Testis (tissue), 3 donors: ENCODE data around the gene ADARB1. TPM values are rescaled to one million over a fixed set of nuclear protein-coding genes. Genes with fewer than 3 reads are reported as not detected.
"Not testable (repeated sequence)": the region's sequence is repeated elsewhere in the genome, so short reads cannot be mapped to it uniquely, and the experiment has no call there.

ENCODE experiments used
- DNase-seq: peaks from one replicate; pipeline ENCODE4 v3.0.0-alpha.2; 2019
- H3K27ac ChIP-seq, 2 donors: fragments of 200-600 bp; sonication (generic); one replicate each; pipeline ENCODE4 v1.5.1; 2019
- H3K27me3 ChIP-seq: fragments of 200-600 bp; sonication (generic); one replicate; pipeline ENCODE4 v1.5.1; 2019
- H3K36me3 ChIP-seq: fragments of 200-600 bp; sonication (generic); one replicate; pipeline ENCODE4 v1.5.1; 2017; ENCODE audit warnings: low read depth; ENCODE audit errors: missing control alignments
- H3K4me1 ChIP-seq: fragments of 200-600 bp; sonication (generic); one replicate; pipeline ENCODE4 v1.5.1; 2019
- H3K4me3 ChIP-seq, 2 donors: fragments of 200-600 bp; sonication (generic); one replicate each; pipeline ENCODE4 v1.5.1; 2017 to 2019
- H3K9me3 ChIP-seq: fragments of 200-600 bp; sonication (generic); one replicate; pipeline ENCODE4 v1.5.1; 2017
- POLR2A ChIP-seq: fragments of 450-650 bp; IDR thresholded peaks from one replicate; pipeline ENCODE4 v1.6.1; 2017; ENCODE audit warnings: antibody characterized with exemption, mild to moderate bottlenecking, moderate library complexity
- WGBS, 2 donors: methylation state at CpG; one replicate each; pipeline ENCODE4 v1.1.5; 2018; 5-methylcytosine and 5-hydroxymethylcytosine counted together
- intact Hi-C: fragments of 100-400 bp; cut with DNase I; formaldehyde crosslinking; loops from one replicate; pipeline ENCODE4 v1.15.1; 2023; ENCODE audit warnings: low total_unique reads
- polyA plus RNA-seq: library from polyadenylated mRNA; stranded (reverse); fragments of 350-450 nt; fragmentation: Illumina TruSeq; extraction: RNeasy Lipid Tissue Mini Kit (QIAGEN cat#74804); gene quantifications from one replicate; pipeline ENCODE4 v1.2.3, GENCODE V29; 2014; ENCODE audit warnings: low read depth, low replicate concordance; ENCODE audit not compliant: insufficient read depth
- total RNA-seq, 2 donors: library from RNA; depleted of rRNA; stranded (reverse); fragments of >200 nt; gene quantifications; one replicate each; pipeline ENCODE4 v1.2.3, GENCODE V29; 2016
- TF ChIP-seq, protein P1 (sequence below), 3 experiments: fragments of 450-650 bp in 2 of 3; fragments of 200-600 bp in 1 of 3; sonication (generic) in 1 of 3; IDR thresholded peaks; one replicate each; pipeline ENCODE4 v1.5.1; 2016 to 2019; ENCODE audit warnings: antibody characterized with exemption in 3 of 3, mild to moderate bottlenecking in 2 of 3, moderate library complexity in 1 of 3

Gene ADARB1
- total and polyA plus RNA-seq, 3 donors from 2014 or later, result 17.6 to 23.0 (median 17.6) TPM

DNA sequence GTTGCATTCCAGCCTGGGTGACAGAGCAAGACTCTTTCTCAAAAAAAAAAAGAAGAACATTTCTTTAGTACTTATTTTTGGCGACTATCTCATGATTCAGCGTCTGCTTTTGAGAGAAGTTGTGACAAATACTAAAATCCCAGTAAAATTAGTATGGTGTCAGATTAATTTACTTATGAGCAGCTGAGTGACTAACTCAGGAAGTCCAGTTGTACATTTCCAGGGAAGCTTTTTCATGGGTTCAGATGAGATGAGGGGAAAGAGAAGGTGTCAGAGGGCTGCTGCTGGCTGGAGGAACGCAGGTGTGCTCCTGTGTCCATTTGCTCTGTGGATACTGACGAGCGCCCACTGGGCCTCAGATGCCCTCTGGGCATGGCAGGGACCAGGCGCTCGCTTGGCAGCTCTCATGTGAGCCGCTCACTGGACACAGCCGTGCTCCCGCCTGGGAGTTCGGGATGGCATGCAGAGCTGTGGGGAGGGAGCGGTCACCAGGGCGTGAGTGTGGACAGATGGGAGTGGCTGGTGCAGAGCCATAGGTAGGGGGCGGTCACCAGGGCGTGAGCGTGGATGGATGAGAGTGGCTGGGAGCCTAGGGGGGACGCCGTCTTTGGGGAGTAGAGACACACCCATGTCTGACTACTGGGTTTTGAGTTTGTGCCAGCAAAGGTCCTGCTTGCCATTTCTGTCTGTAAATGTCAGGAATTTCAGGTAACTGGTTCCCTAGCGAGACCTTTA is 55.0 kb downstream of the ADARB1 start:
- H3K4me3 ChIP-seq, result no peak overlapping the region
- DNase-seq, result no peak
- peaks cover 15% of the 10 kb centered on the region for H3K4me1 ChIP-seq
- H3K9me3 ChIP-seq, result no peaks in the 10 kb centered on the region
- no peak for TF ChIP-seq POLR2A
- TF ChIP-seq, protein P1, sequence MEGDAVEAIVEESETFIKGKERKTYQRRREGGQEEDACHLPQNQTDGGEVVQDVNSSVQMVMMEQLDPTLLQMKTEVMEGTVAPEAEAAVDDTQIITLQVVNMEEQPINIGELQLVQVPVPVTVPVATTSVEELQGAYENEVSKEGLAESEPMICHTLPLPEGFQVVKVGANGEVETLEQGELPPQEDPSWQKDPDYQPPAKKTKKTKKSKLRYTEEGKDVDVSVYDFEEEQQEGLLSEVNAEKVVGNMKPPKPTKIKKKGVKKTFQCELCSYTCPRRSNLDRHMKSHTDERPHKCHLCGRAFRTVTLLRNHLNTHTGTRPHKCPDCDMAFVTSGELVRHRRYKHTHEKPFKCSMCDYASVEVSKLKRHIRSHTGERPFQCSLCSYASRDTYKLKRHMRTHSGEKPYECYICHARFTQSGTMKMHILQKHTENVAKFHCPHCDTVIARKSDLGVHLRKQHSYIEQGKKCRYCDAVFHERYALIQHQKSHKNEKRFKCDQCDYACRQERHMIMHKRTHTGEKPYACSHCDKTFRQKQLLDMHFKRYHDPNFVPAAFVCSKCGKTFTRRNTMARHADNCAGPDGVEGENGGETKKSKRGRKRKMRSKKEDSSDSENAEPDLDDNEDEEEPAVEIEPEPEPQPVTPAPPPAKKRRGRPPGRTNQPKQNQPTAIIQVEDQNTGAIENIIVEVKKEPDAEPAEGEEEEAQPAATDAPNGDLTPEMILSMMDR (IDR thresholded peaks at IDR 0.05), result no peak
- no peaks in the 10 kb centered on the region for H3K27me3 ChIP-seq
- peak overlapping the region in 1 of 2 donors; percentile 65 for H3K27ac ChIP-seq
- no peaks in the 10 kb centered on the region for H3K36me3 ChIP-seq
- 75 to 78% methylated on average over 19 of the region's 19 CpGs for WGBS, 2 donors
- intact Hi-C loops, result no loop called here

GRCh38 chr21:45130324-45130774 is 56.0 kb downstream of the ADARB1 start:
- Histone ChIP-seq H3K9me3 (no peaks in the 10 kb centered on the region), H3K4me3 (no peak overlapping the region), H3K27me3 (no peaks in the 10 kb centered on the region), H3K36me3 (no peaks in the 10 kb centered on the region), H3K27ac (peak overlapping the region; percentile 35 to 65), H3K4me1 (peaks cover 15% of the 10 kb centered on the region)
- no peak for TF ChIP-seq POLR2A
- TF ChIP-seq, protein P1 (IDR thresholded peaks at IDR 0.05), result no peak
- intact Hi-C loops, result no loop called here
- 32 to 34% methylated on average over 10 of the region's 10 CpGs for WGBS, 2 donors
- DNase-seq, result peak; percentile 65

DNA sequence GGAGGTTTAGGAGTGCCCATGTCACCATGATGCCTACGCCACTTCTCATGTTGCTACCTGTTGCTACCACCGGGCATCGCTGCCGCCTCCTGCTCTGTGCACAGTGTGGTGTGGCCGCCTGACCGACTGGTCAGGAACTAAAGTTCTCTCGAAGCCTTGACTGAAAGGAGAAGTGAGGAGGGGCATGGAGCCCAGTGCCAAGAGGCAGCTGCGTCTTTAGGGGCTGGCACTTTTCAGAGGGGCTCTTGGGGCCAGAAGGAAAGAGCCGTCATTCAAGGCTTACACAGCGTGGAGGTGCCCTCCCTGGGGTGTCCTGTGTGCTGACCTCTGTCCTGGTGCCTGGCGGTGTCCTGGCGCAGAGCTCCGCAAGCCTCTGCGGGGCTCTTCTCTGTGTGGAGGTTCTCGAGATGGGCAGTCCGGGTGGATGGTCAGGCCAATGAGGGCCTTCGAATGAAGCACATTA is 57.2 kb downstream of the ADARB1 start:
- peaks cover 11% of the 10 kb centered on the region for H3K4me1 ChIP-seq
- no peak overlapping the region for H3K4me3 ChIP-seq
- no peaks in the 10 kb centered on the region for H3K27me3 ChIP-seq
- intact Hi-C loops, result no loop called here
- H3K36me3 ChIP-seq, result no peaks in the 10 kb centered on the region
- no peaks in the 10 kb centered on the region for H3K9me3 ChIP-seq
- H3K27ac ChIP-seq, result peak overlapping the region in 1 of 2 donors; percentile 65
- no peak for DNase-seq
- TF ChIP-seq, protein P1 (IDR thresholded peaks at IDR 0.05), result no peak
- WGBS, 2 donors, result 93 to 98% methylated on average over 15 to 17 of the region's 17 CpGs

DNA sequence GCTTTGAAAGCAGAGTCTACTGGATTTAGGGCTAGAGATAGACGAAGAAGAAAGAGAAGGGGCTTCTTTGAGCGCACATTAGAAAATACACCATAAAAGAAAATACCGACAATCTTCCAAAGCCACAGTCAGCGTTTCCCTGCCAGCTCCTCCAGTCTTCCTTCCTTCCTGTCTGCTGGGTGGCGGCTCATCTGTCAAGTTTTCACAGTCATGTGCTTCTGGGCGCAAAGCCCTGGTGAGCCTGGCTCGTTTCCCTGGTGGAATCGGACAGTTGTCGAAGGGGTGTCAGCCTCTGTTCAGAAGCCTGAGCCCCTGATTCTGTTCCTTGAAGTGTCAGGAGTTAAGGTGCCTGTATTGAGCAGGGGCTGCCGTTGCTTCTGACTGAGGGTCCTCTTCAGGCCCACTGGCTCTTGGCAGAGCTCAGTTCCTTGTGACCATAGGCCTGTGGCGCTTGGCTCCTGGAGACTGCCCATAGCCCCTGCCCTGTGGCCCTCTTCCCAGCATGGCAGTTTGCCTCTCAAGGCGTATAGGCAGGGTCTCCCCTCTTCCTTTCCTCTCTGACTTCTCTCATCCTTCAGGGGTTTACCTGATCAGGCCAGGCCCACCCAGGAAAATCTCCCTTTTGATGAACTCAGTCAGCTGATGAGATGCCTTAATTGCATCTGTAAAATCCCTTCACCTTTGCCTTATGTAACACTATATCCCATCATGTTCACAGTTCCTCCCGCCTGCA is 58.6 kb downstream of the ADARB1 start:
- intact Hi-C loops, result no loop called here
- DNase-seq, result no peak
- 88 to 91% methylated on average over 13 of the region's 13 CpGs for WGBS, 2 donors

GRCh38 chr21:45133574-45134278 is 59.3 kb downstream of the ADARB1 start:
- intact Hi-C loops, DNase-seq, H3K4me3 ChIP-seq, H3K27ac ChIP-seq, H3K36me3 ChIP-seq, H3K27me3 ChIP-seq, H3K9me3 ChIP-seq: not testable (repeated sequence)
- H3K4me1 ChIP-seq, result peaks cover 11% of the 10 kb centered on the region
- WGBS, 2 donors, result 90 to 92% methylated on average over 36 to 58 of the region's 60 CpGs

More for the DNA sequence above, 58.6 kb downstream of the ADARB1 start:
- no peaks in the 10 kb centered on the region for H3K36me3 ChIP-seq
- H3K4me3 ChIP-seq, result no peak overlapping the region
- peaks cover 11% of the 10 kb centered on the region for H3K4me1 ChIP-seq
- H3K27me3 ChIP-seq, result no peaks in the 10 kb centered on the region
- no peaks in the 10 kb centered on the region for H3K9me3 ChIP-seq
- no peak overlapping the region for H3K27ac ChIP-seq
- TF ChIP-seq POLR2A, result no peak
- TF ChIP-seq, protein P1 (IDR thresholded peaks at IDR 0.05), result no peak
